GM21529 (cell line): ENCODE data around the gene SAE1.

Experiments used
- ATAC-seq: cut with Tn5 transposase; IDR thresholded peaks from one replicate; pipeline ENCODE4 v1.9.1; 2021; ENCODE audit not compliant: unreplicated experiment

The SAE1 gene

DNA sequence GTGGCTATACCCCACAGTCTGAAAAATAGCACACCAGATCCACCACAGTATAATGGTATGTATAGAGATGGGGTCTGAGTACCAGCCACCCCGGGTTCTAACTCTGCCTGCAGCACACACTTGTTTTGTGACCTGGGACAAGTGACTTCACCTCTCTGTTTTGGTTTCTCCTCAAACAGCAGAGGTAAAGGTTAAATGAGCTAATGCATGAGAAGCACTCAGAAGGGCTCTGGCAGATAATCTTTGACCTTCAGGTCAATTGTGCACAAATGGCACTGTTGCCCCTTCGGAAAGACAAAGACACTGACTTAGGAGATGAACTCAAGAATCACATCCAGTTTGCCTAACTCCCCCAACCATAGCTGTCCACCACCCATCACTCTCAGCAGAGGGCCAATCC lies 24.8 kb upstream of the SAE1 start:
- no peak for ATAC-seq

DNA sequence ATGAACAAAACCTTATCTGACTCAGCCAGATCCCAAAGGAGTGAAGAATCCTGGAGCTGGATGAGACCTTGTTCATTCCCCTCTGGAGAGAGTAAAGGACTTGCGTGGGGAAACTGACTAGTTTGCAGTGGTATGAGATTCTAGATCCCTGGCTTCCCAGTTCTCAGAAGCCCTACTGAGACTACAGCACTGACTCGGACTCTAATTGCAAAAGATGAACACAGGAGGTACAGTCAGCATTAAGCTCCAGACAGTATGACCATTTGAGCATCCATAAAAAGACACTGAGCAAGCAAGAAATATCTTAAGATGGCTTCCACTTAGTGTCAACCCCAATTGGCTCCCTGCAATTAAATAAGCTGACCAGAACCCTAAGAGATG lies 23.8 kb upstream of the SAE1 start:
- ATAC-seq: no peak

GRCh38 chr19:47107202-47107952 lies 23.3 kb upstream of the SAE1 start:
- ATAC-seq: no peak

DNA sequence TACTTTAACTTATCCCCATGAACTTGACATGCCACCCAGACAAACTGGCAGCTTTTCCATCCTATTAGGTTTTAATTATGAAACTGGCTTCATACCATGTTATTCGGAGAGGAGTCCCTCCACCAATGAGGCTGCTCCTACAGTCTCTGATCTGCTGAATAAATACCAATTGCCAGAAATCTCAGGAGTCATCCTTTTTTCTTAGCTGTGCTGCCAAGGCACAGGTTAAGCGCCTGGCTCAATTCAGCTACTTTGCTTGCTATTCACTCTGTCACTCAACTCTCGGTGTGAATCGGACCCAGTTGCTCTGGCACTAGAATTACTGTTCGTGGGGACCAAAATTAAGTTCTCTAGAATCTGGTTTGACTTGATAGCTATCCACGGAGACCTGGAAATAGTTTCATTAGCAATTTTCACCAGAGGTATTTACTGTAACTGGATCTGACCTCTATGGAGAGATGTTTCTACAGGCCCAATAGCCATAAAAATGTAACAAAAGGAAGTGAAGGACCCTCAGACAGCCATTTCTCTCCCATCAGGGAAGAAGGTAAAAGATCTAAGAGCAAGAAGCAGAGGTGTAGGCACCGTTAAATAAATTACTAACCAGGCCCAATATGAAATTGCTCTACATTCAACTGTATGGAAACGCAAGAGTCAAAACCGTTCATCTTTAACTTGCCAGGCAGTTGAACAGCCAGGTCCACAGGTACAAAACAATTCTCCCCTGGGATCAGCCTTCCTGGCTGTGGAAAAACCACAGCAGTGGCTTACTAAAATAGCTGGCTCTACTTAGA lies 22.5 kb upstream of the SAE1 start:
- ATAC-seq: no peak

GRCh38 chr19:47109177-47109540 lies 21.5 kb upstream of the SAE1 start:
- no peak for ATAC-seq

DNA sequence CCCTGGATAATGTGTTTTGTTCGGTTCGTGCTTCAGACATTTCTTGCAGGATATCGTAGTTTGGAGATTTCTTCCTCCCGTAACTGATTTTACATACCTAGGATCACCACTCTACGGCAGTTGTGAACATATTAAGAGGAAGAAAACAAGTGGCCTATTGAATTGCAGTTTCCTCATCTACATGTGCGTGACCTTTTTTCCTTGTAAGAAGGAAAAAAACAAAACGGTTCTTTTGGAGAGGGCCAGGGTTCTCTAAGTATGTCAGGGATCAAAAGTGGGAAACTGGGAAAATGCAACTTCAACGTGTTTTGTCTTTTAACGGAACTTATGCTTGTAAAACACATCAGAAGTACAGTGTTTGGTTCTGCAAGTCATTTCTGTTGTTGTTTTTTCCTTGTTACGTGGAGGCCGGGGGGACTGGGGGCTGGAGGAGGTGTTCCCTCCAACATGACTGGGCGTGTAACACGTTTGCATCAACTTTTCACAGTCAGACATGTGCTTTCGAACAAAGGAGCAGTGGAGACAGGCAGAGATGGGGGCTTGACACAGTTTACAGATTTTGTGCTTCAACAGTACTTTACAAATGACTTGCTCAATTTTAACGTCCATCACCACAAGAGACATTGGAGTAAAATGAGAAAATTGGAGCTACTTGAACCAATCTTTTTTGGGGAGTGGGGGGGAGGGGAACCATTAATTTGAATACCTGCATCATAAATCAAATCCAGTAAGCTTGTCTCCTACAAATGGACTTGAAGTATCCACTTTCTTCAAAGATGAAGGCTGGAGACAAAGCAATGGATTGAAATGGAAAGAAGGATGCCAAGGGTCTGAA lies 20.9 kb upstream of the SAE1 start:
- no peak for ATAC-seq

GRCh38 chr19:47110521-47111005 lies 20.1 kb upstream of the SAE1 start:
- no peak for ATAC-seq

- no peak for ATAC-seq
These were observed 19.5 kb upstream of the SAE1 start for GRCh38 chr19:47111006-47111621.

DNA sequence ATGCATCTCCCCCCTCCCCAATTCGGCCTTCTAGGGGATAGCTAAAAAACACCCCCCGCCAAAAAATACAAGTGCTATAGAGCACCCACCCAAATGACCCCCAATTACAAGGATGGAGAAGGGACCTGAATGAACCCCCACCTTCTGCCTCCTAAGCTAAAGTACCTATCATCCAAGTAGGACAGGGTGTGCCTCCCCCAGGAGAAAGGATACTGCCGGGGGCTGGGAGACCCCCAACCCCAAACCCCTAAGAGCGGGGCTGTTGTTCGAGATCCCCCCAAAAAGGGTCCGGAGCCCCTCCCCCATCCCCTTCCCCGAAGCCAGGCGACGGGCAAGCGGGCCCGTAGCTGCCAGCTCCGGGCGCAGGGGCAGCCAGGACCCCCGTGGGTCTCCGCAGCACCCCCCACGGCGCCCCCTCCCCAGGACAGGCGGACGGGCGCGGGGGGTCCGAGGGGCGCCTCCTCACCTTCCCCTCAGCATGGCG lies 18.9 kb upstream of the SAE1 start:
- no peak for ATAC-seq

DNA sequence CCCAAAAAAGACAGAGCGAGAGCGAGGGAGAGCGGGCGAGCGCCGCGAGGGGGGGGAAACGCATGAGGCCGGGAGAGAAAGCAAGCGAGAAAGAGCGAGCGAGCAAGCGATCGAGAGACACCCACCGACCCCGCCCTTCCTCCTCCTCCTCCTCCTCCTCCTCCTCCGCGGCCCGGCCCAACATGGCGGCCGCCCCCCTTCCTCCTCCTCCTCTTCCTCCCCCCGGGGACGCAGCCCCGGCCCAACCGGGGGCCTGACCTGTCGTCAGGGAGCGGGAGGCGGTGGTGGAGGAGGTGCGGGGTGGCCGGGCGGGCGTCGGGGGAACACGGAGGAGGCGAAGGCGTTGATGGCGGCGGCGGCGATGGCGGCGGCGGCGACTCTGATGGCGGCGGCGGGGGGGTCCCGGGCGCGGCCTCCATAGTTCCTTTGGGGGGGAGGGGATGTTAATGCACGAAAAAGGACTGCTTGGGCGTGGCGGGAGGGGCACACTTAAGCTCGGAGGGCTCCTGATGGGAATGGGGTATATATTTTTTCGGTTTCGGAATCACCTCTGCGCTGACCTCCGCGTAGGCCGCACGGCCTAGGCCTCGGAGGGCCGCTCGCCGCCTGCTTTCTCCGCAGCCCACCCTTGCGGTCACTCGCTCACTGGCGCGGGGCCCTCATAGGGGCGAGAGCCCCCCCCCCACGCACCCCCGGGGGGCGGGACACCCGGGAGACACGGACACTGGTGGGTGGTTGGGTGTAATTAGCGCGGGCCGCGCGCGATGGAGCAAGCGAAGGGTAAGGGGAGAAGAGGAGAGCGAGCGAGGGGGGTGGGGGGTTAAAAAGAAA lies 18.3 kb upstream of the SAE1 start:
- ATAC-seq: peak; percentile 21

DNA sequence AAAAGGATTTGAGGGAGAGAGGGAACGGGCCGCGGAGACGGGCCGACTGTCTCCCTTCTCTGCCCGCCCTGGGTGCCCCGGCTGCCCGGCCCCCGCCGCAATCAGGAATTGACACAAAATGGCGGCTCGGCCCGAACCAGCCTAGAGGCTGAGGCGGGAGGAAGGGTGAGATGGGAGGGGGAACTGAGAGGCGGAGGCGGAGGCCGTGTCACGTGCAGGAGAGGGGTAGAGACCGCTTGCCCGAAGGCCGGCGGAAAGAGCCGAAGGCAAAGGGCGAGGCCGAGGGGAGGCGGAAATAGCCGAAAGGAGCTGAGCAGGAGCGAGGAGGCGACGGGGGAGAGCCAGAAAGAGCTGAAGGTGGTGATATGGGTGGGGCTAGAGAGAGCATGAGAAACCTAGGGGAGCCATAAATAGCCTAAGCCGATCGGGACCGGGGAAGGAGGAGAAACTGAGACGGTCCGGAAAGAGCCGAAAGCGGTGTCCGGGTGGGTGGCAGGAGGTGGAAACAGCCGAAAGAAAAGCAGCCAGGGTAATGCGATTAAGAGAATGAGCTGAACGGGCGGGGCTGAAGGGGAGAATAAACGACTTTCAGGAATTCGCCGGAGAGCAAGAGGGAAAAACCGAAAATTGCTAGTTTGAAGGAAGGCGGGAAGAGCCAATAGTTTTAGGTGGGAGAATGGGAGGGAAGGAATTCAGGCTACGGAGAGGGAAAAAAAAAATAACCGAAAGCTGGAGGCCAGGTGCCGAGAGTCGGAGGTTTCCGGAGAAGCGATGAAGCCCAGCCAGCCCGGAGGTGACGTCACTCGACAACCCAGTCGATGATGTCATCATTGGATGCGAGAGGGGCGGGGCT lies 17.4 kb upstream of the SAE1 start, which contains the start of gene ZC3H4:
TSS of gene ZC3H4 (minus strand) at position 780 of the 853 bp plus-strand sequence. CDS start 1,192 bp downstream, outside the sequence.
- peak; percentile 81 for ATAC-seq

DNA sequence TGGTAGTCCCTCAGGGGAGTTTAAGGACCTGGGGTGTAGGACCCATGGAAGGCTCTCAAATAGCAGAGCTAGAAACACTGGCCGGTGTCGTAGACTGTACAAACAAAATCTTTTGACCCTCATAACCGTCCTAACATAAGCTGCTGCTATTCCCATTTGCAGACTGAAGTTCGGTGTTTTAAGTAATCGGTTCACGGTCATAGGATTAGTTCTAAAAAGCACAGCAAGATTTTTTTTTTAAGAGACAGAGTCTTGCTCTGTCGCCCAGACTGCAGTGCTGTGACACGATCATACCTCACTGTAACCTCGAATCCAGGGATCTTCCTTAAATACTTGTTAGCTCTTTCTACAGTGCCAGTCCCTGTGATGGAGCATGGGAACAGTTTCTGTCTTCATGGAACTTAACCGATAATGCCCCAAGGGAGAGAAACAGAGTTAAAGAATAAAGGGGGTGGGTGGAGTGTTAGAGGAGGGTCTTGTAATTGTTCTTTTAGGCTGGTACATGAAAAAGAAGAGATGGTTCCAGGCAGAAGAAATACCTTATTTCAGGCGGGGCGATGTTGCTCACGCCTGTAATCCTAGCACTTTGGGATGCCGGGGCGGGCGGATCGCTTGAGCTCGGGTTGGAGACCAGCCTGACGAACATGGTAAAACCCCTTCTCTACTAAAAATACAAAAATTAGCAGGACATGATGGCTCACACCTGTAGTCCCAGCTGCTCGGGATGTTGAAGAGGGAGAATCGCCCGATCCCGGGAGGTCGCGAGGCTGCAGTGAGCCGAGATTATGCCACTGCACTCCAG lies 16.6 kb upstream of the SAE1 start:
- ATAC-seq: no peak

- no peak for ATAC-seq
These were observed 10.1 kb upstream of the SAE1 start for GRCh38 chr19:47120470-47121067.

- ATAC-seq: no peak
These were observed 8.0 kb upstream of the SAE1 start for GRCh38 chr19:47122359-47123335.

GRCh38 chr19:47123406-47123805 lies 7.2 kb upstream of the SAE1 start:
- no peak for ATAC-seq

DNA sequence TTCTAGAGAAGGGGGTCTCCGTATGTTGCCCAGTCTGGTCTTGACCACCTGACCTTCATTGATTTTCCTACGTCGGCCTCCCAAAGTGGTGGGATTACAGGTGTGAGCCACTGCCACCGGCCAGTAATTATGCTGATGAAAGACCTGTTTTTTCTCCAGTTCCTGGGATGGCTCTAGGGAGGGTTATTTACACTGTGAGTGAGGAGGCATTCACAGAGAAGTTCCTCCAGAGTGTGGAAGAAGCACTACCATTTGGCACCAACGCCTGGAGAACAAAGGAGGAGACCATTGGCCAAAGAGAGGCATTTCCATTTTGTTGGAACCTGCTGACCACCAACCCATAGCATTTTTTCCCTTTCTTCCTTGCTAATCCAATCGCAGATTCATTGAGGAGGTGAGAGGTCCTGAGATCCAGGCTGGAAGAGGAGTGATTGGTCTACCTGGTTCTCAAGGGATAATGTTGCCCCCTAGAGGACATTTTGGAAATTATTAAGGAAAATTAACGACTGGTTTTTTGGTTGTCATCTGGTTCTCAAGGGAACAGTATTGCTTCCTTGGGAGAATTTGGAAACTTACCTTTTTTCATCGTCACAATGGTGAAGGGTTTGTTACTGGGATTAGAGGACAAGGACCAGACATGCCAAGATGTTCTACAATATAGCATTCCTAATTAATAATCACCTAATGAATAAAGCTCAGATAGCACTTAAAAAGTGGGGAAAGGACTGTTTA lies 5.5 kb upstream of the SAE1 start:
- no peak for ATAC-seq
